ENCODE results near the gene RETREG2.

- TF ChIP-seq CTCF (IDR thresholded peaks at IDR 0.05) (no peak), EP300 (IDR thresholded peaks at IDR 0.05; ENCODE audit: low read depth) (no peak), POLR2AphosphoS5 (IDR thresholded peaks at IDR 0.05) (no peak)
Measured at GRCh38 chr2:219186754-219187456, 8.8 kb downstream of the RETREG2 start.

Measured in transverse colon (tissue), 4 donors.